ENCODE data around the gene NAV2. TPM values are rescaled to one million over a fixed set of nuclear protein-coding genes. Genes with fewer than 3 reads are reported as not detected.

Gene NAV2
- total RNA-seq, 1 experiment from 2014 or later: 23.3 TPM

DNA sequence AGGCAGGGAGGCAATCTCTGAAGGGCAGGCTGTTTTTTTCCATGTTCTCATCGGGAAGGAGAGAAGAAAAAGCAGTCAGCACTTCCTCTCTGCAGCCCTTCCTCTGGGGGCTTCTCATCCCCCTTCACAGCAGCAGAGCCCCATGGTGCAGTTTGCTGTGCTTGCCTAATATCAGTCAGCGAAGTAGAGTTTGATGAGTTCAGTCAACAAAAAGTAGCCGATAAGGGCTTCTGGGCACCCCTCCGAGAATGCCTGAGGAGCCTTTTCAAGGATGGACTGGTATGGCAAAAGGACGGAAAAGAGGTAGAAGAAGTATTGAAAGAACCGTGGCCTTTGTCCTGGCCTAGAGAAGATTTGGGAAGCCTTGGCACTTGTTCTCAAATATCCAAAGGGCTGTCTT is 55.6 kb downstream of the NAV2 start:
- TF ChIP-seq, protein P1, sequence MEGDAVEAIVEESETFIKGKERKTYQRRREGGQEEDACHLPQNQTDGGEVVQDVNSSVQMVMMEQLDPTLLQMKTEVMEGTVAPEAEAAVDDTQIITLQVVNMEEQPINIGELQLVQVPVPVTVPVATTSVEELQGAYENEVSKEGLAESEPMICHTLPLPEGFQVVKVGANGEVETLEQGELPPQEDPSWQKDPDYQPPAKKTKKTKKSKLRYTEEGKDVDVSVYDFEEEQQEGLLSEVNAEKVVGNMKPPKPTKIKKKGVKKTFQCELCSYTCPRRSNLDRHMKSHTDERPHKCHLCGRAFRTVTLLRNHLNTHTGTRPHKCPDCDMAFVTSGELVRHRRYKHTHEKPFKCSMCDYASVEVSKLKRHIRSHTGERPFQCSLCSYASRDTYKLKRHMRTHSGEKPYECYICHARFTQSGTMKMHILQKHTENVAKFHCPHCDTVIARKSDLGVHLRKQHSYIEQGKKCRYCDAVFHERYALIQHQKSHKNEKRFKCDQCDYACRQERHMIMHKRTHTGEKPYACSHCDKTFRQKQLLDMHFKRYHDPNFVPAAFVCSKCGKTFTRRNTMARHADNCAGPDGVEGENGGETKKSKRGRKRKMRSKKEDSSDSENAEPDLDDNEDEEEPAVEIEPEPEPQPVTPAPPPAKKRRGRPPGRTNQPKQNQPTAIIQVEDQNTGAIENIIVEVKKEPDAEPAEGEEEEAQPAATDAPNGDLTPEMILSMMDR (conservative IDR thresholded peaks at IDR 0.05): no peak
- TF ChIP-seq EZH2 (IDR thresholded peaks at IDR 0.05; ENCODE audit: low read depth): no peak
- Histone ChIP-seq H3K4me3 (no peak overlapping the region), H3K4me1 (replicated peaks; ENCODE audit: insufficient read depth) (peaks cover 24% of the 10 kb centered on the region), H3K79me2 (ENCODE audit: low read depth) (no peaks in the 10 kb centered on the region), H3K4me2 (no peak overlapping the region), H3K27me3 (ENCODE audit: insufficient read depth, low read depth) (no peaks in the 10 kb centered on the region), H4K20me1 (ENCODE audit: insufficient read depth) (no peaks in the 10 kb centered on the region), H2AFZ (no peak overlapping the region), H3F3A (ENCODE audit: insufficient read depth, low read depth) (peaks cover 17% of the 10 kb centered on the region; the same call in 1 of the 2 replicates), H3K9me3 (ENCODE audit: insufficient read depth, low read depth) (no peaks in the 10 kb centered on the region), H3K27ac (no peak overlapping the region), H3K9me2 (ENCODE audit: insufficient read depth) (no peaks in the 10 kb centered on the region), H3K36me3 (ENCODE audit: low read depth) (no peaks in the 10 kb centered on the region)
- ChIA-PET CTCF (no interaction called here), POLR2A (ENCODE audit: unreplicated experiment) (no interaction called here)
- intact Hi-C loops (cut with micrococcal nuclease; ENCODE audit: unreplicated experiment): no loop called here
- DNase-seq: no peak
- BruUV-seq (replicated peaks): no TSS peak

DNA sequence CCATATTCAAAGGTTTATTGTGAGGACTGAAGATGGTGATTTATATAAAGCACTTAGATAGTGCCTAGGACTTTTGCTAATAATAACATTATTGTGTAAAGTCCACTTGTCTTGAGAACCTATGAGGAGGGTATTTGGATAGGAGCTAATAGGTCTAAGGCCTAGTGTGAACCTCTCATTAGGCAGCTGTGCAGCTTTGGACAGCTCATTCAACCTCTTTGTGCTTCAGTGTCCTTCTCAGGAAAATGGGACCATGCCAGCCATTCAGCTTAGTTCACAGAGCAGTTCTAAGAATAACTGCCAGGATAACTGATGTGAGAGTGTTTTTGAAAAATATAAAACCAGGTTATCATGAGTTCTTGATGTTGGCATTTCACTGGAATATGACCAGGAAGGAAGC is 56.2 kb downstream of the NAV2 start:
- no TSS peak for BruUV-seq (replicated peaks)
- no peak overlapping the region for H3K27ac ChIP-seq
- H4K20me1 ChIP-seq (ENCODE audit: insufficient read depth): no peaks in the 10 kb centered on the region
- no peak overlapping the region for H2AFZ ChIP-seq
- DNase-seq: no peak
- ChIA-PET POLR2A (ENCODE audit: unreplicated experiment) (no interaction called here), CTCF (no interaction called here)
- no peaks in the 10 kb centered on the region for H3K9me3 ChIP-seq (ENCODE audit: insufficient read depth, low read depth)
- H3F3A ChIP-seq (ENCODE audit: insufficient read depth, low read depth): peaks cover 17% of the 10 kb centered on the region; the same call in 1 of the 2 replicates
- H3K9me2 ChIP-seq (ENCODE audit: insufficient read depth): no peaks in the 10 kb centered on the region
- H3K79me2 ChIP-seq (ENCODE audit: low read depth): no peaks in the 10 kb centered on the region
- H3K36me3 ChIP-seq (ENCODE audit: low read depth): no peaks in the 10 kb centered on the region
- no peak overlapping the region; the same call in 1 of the 2 replicates for H3K4me2 ChIP-seq
- H3K27me3 ChIP-seq (ENCODE audit: insufficient read depth, low read depth): no peaks in the 10 kb centered on the region
- no peak overlapping the region for H3K4me3 ChIP-seq
- intact Hi-C loops (cut with micrococcal nuclease; ENCODE audit: unreplicated experiment): no loop called here
- peaks cover 24% of the 10 kb centered on the region for H3K4me1 ChIP-seq (replicated peaks; ENCODE audit: insufficient read depth)
- TF ChIP-seq, protein P1 (conservative IDR thresholded peaks at IDR 0.05): no peak
- no peak for TF ChIP-seq EZH2 (IDR thresholded peaks at IDR 0.05; ENCODE audit: low read depth)

DNA sequence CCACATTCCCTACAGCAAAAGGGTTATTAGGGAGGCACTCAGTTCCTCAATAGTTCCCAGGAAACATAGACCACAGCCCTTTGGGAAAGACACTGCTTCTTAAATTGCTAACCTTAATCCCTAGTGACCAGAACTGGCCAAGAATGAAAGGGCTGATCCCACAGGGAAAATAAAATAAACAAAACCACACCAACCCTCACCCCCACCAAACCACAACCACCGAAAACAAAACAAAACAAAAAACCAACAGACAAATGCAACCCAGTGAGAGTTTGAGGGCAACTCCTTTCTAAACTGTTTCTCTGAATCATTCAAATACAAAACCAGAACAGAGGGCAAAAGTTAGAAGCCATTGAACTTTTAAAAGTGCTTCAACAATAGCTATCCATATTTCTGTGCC is 57.2 kb downstream of the NAV2 start:
- Histone ChIP-seq H3K27me3 (ENCODE audit: insufficient read depth, low read depth) (no peaks in the 10 kb centered on the region), H3K9me2 (ENCODE audit: insufficient read depth) (no peaks in the 10 kb centered on the region), H3K27ac (peak overlapping the region; percentile 10; the same call in 1 of the 2 replicates), H3K79me2 (ENCODE audit: low read depth) (no peaks in the 10 kb centered on the region), H4K20me1 (ENCODE audit: insufficient read depth) (no peaks in the 10 kb centered on the region), H3K4me1 (replicated peaks; ENCODE audit: insufficient read depth) (peaks cover 24% of the 10 kb centered on the region), H3K36me3 (ENCODE audit: low read depth) (no peaks in the 10 kb centered on the region), H3K4me3 (no peak overlapping the region), H3K4me2 (peak overlapping the region; percentile 57), H2AFZ (no peak overlapping the region), H3K9me3 (ENCODE audit: insufficient read depth, low read depth) (no peaks in the 10 kb centered on the region), H3F3A (ENCODE audit: insufficient read depth, low read depth) (peaks cover 17% of the 10 kb centered on the region; the same call in 1 of the 2 replicates)
- no peak for TF ChIP-seq EZH2 (IDR thresholded peaks at IDR 0.05; ENCODE audit: low read depth)
- TF ChIP-seq, protein P1 (conservative IDR thresholded peaks at IDR 0.05): no peak
- no TSS peak for BruUV-seq (replicated peaks)
- intact Hi-C loops (cut with micrococcal nuclease; ENCODE audit: unreplicated experiment): no loop called here
- peak; percentile 11 to 38 for DNase-seq
- ChIA-PET CTCF (interaction anchor here (0.7 kb wide), 1 partner anchor 28 kb away, joined by 4 read pairs; no protein-coding TSS in a partner anchor), POLR2A (ENCODE audit: unreplicated experiment) (interaction anchor here (0.6 kb wide), 1 partner anchor 31 kb away, joined by 4 read pairs; no protein-coding TSS in a partner anchor)

Data from PC-9 (cell line).